CD4-positive, alpha-beta T cell treated with Interferon alpha-2 for 1 hour (primary cell): Measurements from ENCODE around the gene KRTAP10-2.

Source experiments
- DNase-seq, 2 donors: peaks; one replicate each; pipeline ENCODE4 v3.0.0-alpha.2; 2020 to 2022

Gene KRTAP10-2

DNA sequence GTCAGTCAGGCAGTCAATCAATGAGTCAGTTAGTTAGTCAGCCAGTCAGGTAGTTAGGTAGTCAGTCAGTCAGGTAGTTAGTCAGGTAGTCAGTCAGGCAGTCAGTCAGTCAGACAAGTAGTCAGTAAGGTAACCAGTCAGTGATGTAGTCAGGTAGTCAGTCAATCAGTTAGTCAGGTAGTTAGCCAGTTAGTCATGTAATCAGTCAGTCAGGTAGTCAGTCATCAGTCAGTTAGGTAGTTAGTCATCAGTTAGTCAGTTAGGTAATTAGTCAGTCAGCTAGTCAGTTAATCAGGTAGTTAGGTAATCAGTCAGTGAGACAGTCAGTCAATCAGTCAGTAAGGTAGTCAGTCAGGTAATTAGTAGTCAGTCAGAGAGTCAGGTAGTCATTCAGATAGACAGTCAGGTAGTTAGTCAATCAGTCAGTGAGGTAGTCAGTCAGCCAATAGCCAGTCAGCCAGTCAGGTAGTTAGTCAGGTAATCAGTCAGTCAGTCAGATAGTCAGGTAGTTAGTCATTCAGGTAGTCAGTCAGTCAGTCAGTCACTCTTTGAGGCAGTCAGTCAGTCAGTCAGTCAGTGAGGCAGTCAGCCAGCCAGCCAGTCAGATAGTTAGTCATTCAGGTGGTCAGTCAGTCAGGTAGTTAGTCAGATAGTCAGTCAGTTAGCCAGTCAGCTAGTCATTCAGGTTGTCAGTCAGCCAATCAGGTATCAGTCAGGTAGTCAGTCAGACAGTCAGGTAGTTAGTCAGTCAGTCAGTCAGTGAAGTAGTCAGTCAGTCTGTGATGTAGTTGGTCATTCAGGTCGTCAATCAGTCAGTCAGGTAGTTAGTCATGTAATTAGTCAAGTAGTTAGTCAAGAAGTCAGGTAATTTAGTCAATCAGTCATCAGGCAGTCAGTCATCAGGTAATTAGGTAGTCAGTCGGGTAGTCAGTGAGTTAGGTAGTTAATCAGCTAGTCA lies 26.6 kb downstream of the KRTAP10-2 start:
- DNase-seq = no peak

DNA sequence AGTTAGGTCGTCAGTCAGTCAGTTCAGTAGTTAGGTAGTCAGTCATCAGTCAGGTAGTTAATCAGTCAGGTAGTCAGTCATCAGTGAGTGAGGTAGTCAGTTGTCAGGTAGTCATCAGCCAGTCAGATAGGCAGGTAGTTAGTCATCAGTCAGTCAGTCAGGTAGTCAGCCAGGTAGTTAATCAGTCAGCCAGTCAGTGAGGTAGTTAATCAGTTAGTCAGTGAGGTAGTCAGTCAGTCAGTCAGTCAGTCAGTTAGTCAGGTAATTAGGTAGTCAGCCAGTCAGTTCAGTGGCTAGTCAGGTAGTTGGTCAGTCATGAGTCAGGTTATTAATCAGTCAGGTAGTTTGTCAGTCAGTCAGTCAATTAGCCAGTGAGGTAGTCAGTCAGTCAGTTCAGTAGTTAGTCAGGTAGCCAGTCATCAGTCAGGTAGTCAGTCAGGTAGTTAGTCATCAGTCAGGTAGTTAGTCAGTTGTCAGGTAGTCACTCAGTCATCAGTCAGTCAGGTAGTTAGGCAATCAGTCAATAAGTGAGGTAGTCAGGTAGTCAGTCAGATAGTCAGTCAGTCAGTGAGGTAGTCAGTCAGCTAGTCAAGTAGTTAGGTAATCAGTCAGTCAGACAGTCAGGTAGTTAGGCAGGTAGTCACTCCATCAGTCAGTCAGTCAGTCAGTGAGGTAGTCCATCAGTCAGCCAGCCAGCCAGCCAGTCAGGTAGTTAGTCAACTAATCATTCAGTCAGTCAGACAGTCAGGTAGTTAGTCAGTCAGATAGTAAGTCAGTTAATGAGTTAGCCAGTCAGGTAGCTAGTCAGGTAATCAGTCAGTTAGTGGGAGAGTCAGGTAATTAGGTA lies 27.5 kb downstream of the KRTAP10-2 start:
- no peak for DNase-seq

DNA sequence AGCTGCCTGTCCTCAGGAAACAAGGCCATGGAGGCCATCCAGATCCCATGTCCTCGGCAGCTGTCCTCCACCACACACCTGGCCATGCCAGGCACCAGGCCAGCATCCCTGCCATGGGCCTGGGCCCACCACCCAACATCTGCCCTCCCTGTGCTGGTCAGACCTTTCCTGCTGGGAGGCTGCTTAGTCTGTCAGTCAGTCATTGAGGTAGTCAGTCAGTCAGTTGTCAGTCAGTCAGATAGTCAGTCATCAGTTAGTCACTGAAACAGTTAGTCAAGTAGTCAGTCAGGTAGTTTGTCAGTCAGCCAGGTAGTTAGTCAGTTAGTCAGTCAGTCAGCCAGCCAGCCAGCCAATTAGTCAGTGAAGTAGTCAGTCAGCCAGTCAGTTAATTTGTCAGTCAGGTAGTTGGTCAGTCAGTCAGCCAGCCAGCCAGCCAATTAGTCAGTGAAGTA lies 28.5 kb downstream of the KRTAP10-2 start:
- DNase-seq = no peak

DNA sequence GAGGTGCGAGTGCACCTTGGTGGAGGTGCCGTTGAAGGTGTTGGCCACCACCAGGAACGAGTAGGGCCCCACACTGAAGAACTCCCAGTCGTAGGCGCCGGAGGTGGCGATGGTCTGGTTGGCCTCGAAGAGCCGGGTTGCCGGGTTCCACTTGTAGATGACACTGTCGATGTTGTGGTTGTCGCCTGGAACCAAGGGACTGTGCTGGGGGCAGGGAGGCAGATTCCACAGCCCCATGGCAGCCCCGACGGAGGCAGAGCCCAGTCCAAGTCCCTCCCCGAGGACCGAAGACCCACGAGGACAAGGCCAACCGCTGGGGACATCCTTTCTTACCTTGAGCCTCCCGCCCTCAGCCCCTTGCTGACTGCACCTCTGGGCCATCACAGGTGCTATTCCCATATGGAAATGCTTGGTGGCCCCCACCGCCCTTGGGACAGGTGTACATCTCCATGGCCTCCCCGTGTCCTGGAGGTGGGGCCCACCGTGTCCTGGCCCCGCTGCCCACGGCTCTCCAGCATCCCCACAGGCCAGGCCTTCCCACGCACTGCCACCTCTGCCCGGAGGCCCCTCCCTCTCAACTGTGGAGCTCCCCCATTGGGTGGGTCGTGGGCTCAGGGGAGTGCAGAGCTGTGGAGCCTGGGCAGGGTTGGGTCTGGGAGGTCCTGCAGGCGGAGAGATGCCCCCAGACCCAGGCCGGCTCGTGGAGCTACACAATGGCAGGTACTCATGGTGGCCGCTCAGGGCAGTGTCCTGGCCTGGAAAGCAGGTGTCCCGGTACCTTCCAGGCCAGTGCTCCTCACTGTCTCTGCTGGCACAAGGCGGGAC lies 29.2 kb downstream of the KRTAP10-2 start:
- DNase-seq = no peak

DNA sequence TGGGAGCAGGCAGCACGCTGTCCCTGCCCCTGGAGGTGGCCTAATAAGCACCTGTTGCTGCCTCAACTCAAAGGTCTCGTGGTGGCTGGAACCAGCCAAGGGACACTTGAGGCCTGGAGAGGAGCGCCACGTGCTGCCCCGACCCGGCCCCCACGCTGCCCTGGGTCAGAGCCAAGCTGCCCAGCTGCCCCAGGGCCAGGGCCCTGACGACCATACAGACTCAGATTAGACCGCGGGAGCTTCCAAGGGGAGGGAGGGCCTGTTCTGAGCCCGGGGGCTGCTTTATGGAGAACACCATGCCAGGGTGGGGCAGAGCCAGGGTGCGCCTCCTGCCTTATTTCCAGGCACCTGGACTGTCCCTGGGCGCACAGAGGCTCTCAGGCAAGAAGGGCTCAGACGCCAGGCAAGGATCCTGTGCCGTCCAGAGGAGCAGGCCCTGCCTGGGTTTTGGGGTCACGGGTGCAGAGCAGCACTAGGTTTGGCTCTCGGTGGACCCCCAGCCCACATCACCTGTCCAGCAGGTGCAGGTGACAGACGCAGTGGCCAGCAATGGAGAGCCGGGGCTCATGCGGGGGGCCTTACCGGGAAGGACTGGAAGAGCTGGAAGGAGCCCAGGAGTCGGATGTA lies 29.9 kb downstream of the KRTAP10-2 start:
- DNase-seq = no peak

- no peak for DNase-seq
Observed at GRCh38 chr21:44520326-44521300, 30.7 kb downstream of the KRTAP10-2 start.

DNA sequence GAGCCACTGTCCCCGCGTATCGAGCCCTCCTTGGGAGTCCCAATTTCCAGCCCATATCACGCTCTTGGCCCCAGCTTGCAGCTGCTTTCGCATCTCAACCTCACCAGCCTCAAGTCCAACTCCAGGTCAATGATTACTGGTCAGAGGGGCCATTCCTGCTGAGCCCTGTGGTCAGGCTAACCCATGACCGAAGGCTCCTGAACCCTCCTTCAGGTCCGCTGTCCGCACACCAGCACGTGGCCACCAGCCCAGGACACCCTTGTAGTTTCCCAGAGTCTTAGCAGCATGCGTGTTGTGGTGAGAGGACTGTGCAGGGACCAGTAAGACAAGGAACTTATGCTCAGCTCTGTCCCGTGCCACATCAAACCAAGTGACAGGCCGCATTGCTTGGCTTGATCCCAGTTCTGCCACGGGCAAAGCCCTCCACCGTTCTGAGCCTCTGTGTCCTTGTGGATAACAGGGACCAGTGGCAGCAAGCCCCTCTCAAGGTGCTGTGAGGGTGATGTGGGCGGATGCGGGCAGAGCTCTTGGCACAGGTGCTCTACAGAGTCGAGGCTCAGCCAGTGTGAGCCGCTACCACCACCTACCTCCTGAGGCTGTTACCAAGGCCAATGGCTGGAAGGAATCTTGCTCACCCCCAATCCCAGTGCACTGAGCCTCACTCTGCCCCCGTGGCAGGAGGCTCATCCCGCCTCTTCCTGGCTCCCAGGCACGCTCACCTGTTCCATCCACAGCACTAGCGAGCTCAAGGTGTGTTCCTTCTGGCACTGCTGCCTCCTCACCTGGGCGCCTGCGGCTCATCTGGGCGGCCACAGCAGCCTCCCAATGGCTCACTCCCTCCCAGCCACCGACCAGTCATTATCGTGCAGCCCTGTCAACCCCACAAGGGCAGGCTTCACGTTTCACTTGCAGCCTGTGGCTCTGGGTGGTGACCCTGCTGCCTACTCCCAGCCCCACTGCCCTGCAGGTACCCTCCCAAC lies 31.7 kb downstream of the KRTAP10-2 start:
- DNase-seq = no peak

GRCh38 chr21:44518686-44519085 lies 32.6 kb downstream of the KRTAP10-2 start:
- DNase-seq = no peak

DNA sequence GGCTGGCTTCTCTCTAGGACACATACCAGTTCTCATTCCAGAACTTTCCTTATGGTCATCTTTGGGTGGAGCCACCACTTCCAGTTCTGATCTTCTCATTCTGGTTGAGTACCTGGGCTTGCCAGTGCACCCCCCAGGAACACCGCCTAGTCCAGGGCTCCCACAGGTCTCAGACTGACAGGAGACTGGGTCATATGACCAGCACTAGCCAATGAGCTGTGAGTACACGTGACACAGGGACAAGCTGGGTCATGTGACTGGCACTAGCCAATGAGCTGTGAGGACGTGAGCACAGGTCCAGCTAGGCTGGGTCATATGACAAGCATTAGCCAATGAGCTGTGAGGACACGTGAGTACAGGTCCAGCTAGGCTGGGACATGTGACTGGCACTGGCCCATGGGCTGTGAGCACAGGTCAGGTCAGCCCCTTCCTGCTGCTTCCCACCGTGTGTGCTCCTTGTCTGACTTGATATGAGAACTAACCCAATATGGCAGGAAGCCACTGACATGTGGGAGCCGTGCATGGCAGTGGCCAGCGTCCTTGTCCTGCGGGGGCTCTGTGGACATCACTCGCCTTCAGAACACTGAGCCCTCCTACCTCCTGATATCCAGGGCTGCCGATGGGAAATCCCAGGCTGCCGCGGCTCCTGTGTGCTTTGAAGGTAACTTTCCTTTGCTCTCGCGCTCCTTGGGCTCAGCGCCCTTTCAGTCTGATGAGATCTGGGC lies 34.0 kb downstream of the KRTAP10-2 start:
- DNase-seq = no peak

DNA sequence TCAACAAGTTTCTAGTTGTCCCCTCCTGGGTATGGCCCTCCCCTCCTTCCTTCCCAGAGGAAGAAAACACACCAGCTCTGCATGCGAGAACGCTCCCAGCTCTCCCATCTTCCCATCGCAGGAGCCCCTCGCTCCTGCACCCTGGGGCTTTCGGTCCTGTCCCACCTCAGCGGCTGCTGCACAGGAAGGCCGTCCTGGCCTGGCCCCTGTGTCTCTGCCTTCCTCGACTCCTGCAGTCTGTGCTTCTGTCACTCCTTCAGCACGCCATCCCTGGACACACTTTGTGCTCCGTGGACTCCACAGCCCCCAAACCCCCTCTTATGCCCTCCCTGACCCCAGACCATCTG lies 34.5 kb downstream of the KRTAP10-2 start:
- no peak for DNase-seq

- DNase-seq = no peak
Observed at GRCh38 chr21:44516342-44516741, 35.0 kb downstream of the KRTAP10-2 start.

DNA sequence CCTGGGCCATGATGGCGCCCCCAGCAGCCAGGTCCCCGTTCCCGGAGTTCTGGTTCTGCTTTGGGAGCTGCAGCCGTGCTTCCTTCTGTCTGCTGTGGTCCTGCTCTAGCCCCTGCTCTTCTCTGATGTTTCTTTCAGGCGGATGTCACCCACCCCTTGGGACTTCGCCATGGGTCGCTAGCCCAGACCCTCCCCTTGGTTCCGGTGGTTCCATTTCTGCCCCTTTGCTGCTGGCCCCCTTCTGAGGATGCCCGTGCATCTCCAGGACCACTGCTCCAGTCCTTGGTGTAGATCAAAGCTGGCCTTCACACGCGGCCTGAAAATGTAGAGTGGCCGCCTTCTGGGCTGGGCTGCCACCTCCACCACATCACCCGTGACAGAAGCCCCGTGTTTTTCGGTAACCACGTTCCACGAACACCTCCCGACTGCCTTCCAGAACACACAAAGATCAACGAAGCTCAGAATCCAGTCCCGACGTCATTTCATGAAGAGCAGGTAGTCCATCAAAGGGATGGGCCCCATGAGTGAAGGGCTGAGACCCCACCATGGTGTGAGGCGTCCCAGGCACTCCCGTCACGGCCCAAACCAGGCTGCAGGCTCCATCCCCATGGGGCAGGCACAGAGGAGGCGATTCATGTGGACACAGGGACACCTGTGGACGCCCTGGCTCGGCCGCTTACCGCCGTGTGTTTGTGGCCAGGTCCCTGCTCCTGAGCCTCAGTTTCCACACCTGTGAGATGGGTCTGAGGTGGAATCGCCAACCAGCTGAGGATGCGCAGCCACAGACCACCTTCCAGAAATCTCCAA lies 35.7 kb downstream of the KRTAP10-2 start:
- no peak for DNase-seq

GRCh38 chr21:44514746-44515358 lies 36.5 kb downstream of the KRTAP10-2 start:
- DNase-seq = no peak

DNA sequence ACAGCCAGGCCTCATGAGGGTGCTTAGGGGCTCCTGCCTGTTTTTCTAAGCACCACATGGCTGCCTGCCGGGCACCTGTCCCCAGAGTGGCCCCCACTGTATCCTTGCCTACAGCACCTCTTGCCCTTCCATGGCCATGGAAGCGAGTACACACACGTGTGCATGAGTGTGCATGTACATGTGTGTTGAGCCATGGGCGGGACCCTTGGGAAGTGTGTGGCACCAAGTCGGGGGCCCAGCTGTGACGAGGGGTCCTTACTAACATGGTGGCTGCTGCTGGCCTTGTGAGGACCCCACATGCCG lies 37.1 kb downstream of the KRTAP10-2 start:
- no peak for DNase-seq

DNA sequence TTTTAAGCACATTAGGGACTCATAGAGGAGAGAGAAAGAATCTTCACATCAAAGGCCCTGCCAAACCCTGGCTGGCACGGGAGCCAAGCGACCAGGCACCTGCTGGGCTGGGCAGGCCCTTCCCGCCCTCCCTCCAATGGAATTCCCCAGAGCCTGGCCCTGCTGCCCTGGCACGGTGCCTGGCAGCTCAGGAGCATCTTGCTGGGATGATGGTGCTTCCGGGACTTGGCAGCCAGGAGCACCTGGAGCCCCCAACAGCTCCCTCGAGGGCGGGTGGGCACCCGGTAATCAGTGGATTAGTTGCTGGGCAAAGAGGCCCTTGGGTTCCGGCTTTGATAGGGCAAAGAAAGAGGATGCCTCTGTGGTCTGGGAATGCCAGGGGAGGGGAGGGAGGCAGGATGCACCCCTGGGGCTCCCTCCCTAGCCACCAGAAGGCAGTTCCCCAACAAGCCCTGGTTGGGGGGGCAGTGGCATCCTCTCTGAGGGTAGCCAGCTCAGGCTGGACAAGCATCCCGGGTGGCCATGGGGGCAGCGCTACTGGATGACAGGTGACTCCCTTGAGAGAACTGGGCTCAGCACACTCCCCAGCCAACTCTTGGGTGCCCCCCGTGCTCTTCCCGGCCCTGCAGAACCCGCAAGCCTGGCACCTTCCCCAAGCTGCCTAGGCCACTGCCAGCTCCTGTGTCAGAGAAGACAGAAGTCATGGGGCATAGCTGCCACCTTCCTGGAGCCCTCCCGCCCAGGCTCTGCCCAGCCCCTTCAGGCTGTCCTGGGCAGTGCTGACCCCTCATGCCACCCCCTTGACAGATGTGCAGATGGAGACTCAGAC lies 37.7 kb downstream of the KRTAP10-2 start:
- no peak for DNase-seq

DNA sequence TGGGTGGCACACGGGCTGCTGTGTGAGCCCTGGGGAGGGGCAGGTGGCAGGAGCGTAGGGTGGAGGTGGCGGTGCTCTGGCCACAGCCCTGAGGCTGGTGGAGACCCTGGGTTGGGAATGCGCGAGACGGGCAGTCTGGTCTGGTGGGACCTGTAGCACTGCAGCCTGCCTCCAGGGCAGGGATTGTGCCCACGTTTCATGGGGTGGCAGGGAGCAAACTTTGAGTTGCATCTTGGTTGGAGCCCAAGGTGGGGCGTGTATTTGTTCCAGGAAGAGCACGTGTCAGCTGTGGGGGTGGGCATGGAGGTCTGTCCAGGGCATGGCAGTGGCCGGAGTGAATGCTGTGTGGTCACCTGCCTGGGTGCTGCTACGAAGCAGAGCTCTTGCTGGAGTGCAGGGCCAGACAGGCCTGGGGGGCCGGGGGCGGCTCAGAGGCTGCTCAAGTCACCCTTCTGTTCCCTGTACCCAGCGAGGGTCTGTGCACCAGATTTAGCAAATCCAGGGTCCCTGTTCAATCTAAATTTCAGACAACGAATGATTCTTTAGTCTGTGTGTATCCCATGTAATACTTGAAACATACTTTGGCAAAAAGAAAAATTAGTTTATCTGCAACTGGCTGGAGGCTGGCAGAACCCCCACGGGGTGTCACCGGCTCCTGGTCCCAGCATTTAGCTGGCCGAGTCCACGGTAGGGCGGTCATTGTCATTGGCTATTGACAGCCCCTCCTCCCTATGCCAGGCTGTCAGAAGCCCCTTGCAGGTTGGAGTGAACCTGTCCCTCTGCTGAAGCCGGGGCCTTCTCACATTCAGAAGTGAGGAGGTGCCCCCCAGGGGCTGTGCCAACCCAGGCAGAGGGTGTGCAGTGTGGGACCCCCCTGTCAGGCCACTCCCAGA lies 38.6 kb downstream of the KRTAP10-2 start:
- DNase-seq = no peak
